C4-2B (cell line): ENCODE results near the gene TRPV4.

ENCODE experiments used
- CTCF ChIP-seq: fragments of 450-650 bp; conservative IDR thresholded peaks from 2 replicates; pipeline ENCODE4 v1.5.1; 2017; ENCODE audit warnings: mild to moderate bottlenecking
- ZFX ChIP-seq: fragments of 450-650 bp; IDR thresholded peaks from 2 replicates; pipeline ENCODE4 v1.6.1; 2017

- TF ChIP-seq CTCF (no peak), ZFX (no peak)
These were observed 95.0 kb downstream of the TRPV4 start for GRCh38 chr12:109738209-109738608.
